ENCODE measurements around the gene DENND2C. TPM values are rescaled to one million over a fixed set of nuclear protein-coding genes. Genes with fewer than 3 reads are reported as not detected.

The DENND2C gene
- total and polyA plus RNA-seq, 12 donors: 0.91 to 4.2 (median 1.9) TPM

DNA sequence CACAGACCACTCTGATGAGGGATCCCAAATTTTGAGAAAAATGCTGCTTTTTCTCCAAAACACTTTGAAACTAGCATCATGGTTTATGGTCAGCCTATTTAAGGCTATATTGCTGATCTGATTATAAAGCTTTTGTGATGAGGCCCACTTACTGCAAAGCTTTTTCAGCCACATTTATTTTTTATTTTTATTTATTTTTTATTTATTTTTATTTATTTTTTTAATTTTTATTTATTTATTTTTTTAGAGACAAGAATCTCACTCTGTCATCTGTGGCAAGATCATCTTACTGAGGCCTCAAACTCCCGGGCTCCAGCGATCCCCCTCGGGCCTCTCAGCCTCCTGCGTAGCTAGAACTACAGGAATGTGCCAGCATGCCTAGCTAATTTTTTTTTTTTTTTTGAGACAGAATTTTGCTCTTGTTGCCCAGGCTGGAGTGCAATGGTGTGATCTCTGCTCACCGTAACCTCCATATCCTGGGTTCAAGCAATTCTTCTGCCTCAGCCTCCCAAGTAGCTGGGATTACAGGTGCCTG, 83.3 kb downstream of the DENND2C start:
- 90 to 96% (median 94%) methylated on average over 5 of the region's 5 CpGs for WGBS, 4 donors
- Histone ChIP-seq H3K27me3 (no peaks in the 10 kb centered on the region), H3K9me3 (replicated peaks in 1 of 3) (no peaks in the 10 kb centered on the region), H3K4me3 (no peak overlapping the region), H3K36me3 (replicated peaks in 1 of 2) (no peaks in the 10 kb centered on the region), H3K27ac (no peak overlapping the region), H3K4me1 (replicated peaks in 1 of 2) (peaks cover 0 to 5% of the 10 kb centered on the region in 2 donors)
- no peak for DNase-seq
- TF ChIP-seq, protein P1, sequence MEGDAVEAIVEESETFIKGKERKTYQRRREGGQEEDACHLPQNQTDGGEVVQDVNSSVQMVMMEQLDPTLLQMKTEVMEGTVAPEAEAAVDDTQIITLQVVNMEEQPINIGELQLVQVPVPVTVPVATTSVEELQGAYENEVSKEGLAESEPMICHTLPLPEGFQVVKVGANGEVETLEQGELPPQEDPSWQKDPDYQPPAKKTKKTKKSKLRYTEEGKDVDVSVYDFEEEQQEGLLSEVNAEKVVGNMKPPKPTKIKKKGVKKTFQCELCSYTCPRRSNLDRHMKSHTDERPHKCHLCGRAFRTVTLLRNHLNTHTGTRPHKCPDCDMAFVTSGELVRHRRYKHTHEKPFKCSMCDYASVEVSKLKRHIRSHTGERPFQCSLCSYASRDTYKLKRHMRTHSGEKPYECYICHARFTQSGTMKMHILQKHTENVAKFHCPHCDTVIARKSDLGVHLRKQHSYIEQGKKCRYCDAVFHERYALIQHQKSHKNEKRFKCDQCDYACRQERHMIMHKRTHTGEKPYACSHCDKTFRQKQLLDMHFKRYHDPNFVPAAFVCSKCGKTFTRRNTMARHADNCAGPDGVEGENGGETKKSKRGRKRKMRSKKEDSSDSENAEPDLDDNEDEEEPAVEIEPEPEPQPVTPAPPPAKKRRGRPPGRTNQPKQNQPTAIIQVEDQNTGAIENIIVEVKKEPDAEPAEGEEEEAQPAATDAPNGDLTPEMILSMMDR (IDR thresholded peaks at IDR 0.05): no peak
- no peak for TF ChIP-seq POLR2A (IDR thresholded peaks at IDR 0.05)
- intact Hi-C loops (cut with DNase I): no loop called here

DNA sequence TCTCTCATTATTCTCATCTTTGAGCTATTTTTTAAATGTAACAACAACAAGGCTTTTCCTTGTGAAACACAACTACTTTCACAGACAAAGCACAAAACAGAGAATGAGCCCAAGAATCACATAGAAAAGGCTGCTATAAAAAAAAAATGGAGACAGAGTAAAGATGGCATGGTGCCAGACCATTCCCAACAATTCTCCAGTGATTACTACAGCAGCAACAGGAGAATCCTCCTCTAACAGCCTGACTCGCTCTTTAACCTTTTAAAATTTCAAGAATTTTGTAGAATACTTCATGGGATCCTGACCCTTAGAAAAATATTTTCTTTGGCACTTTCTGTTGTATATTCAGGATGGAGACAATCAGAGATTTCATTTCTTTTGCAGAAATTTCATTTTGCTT, 84.6 kb downstream of the DENND2C start:
- Histone ChIP-seq H3K9me3 (replicated peaks in 1 of 3) (no peaks in the 10 kb centered on the region), H3K4me1 (replicated peaks in 1 of 2) (peaks cover 5 to 7% of the 10 kb centered on the region in 2 donors), H3K27ac (peak overlapping the region in 1 of 5 donors; percentile 40), H3K4me3 (no peak overlapping the region), H3K27me3 (no peaks in the 10 kb centered on the region), H3K36me3 (replicated peaks in 1 of 2) (no peaks in the 10 kb centered on the region)
- intact Hi-C loops (cut with DNase I): no loop called here
- 61 to 76% (median 68%) methylated on average over 1 of the region's 1 CpG for WGBS, 4 donors
- DNase-seq: peak in 2 of 7 donors; percentile 6 to 27
- TF ChIP-seq, protein P1 (IDR thresholded peaks at IDR 0.05): no peak

DNA sequence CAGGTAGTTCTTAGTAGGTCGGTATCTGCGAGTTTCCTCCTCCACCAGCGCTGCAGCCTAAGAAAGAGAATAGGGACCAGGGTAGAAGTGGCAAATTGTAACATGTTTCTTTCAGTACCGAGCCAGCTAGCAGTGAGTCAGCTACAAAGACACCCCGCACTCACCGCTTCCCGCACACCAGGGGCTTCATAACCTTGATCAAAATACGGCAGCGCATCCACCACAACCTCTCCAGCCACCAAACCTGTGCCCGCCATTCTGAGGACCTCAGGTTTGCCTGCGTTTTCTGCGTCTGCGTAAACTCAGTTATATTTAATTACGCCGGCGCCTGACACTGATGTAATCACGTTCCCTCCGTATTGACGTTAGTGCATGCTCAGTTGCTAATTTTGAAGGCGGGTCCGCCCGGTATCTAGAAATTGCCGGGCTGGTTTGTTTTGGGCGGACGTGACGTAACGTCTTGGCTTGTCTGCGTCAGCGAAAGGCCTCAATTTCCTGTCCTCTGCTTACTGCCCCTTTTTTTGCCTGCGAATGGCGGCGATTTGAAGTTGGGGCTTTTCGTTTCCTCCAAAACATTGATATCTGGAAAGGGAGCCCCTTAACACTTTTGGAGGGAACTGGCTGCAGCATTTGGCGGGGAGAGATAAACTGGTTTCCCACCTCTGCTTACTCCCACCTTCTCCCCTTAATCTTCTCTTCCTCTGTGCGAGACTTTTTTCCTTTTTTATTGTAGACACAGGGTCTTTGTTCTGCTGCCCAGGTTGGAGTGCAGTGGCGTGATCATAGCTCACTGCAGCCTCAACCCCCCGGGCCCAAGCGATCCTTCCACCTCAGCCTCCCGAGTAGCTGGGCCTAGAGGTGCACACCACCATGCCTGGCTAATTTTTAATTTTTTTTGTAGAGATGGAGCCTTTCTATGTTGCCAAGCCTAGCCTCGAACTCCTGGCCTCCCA, 88.2 kb downstream of the DENND2C start, which contains the start of gene BCAS2:
TSS of gene BCAS2 (minus strand) at position 281 of the 953 bp plus-strand sequence. CDS start at position 257, 24 bp downstream.
- peak within 1 kb of the TSS; percentile 30 to 92 (median 87) for H3K27ac ChIP-seq
- WGBS, 4 donors: 5 to 11% (median 6%) methylated on average over 29 to 40 of the region's 40 CpGs
- peaks cover 0 to 14% of the 10 kb centered on the region in 2 donors for H3K36me3 ChIP-seq (replicated peaks in 1 of 2)
- intact Hi-C loops (cut with DNase I): no loop called here
- no peaks in the 10 kb centered on the region for H3K9me3 ChIP-seq (replicated peaks in 1 of 3)
- H3K4me1 ChIP-seq (replicated peaks in 1 of 2): peaks cover 5 to 22% of the 10 kb centered on the region in 2 donors
- no peaks in the 10 kb centered on the region for H3K27me3 ChIP-seq
- peak; percentile 96 to 100 (median 99) for DNase-seq
- peak within 1 kb of the TSS; percentile 17 to 87 (median 54) for H3K4me3 ChIP-seq
- TF ChIP-seq, protein P1 (IDR thresholded peaks at IDR 0.05): no peak
- peak; percentile 89 to 98 for TF ChIP-seq POLR2A (IDR thresholded peaks at IDR 0.05)

DNA sequence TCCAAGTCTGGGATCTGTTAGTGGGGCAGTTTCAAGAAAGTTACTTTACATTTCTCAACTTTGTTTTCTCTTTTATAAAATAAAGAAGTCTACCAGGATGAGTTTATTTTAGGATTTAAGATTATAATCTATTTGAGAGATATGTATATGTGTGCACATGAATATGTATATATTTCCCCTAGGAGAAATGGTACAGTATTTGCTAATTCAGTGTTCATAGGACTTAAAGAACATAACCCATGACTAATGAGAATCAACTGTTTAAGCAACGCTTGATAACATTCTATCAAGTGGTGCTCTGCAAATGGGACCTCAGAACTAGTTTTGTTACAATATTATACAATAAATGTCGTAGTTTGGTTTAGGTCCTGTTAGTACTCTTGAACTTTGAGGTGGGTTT, 95.5 kb downstream of the DENND2C start:
- no peaks in the 10 kb centered on the region for H3K9me3 ChIP-seq (replicated peaks in 1 of 3)
- H3K4me1 ChIP-seq (replicated peaks in 1 of 2): peaks cover 0 to 7% of the 10 kb centered on the region in 2 donors
- TF ChIP-seq POLR2A (IDR thresholded peaks at IDR 0.05): no peak
- TF ChIP-seq, protein P1 (IDR thresholded peaks at IDR 0.05): no peak
- 93 to 98% (median 97%) methylated on average over 2 of the region's 2 CpGs for WGBS, 4 donors
- H3K27me3 ChIP-seq: no peaks in the 10 kb centered on the region
- no peak for DNase-seq
- no peak overlapping the region for H3K4me3 ChIP-seq
- peaks cover 0 to 66% of the 10 kb centered on the region in 2 donors for H3K36me3 ChIP-seq (replicated peaks in 1 of 2)
- intact Hi-C loops (cut with DNase I): no loop called here
- no peak overlapping the region for H3K27ac ChIP-seq

Measured in adrenal gland (tissue), 12 donors.